HUES64 (cell line): ENCODE data around the gene MYT1.

ENCODE experiments used
- H3K27ac ChIP-seq: 2 replicates; pipeline ENCODE4 v1.7.0; 2013; ENCODE audit warnings: low read depth, low read length, inconsistent platforms
- H3K27me3 ChIP-seq: 2 replicates; pipeline ENCODE4 v1.6.1; 2013; ENCODE audit warnings: mild to moderate bottlenecking, low read length; ENCODE audit not compliant: insufficient read depth
- H3K36me3 ChIP-seq: 2 replicates; pipeline ENCODE4 v1.6.1; 2013; ENCODE audit warnings: mild to moderate bottlenecking, low read length; ENCODE audit not compliant: insufficient read depth
- H3K4me1 ChIP-seq: 2 replicates; pipeline ENCODE4 v1.6.1; 2013; ENCODE audit warnings: mild to moderate bottlenecking, low read length, moderate library complexity; ENCODE audit not compliant: insufficient read depth
- H3K4me3 ChIP-seq: 2 replicates; pipeline ENCODE4 v1.5.1; 2013; ENCODE audit warnings: mild to moderate bottlenecking, low read length, moderate library complexity
- H3K9ac ChIP-seq: 2 replicates; pipeline ENCODE4 v1.6.1; 2013; ENCODE audit warnings: mild to moderate bottlenecking, low read depth, low read length
- H3K9me3 ChIP-seq: 2 replicates; pipeline ENCODE4 v1.6.1; 2013; ENCODE audit warnings: low read depth, low read length; ENCODE audit not compliant: insufficient read depth
- WGBS: fragments of 150-250, 120-280 bp; methylation state at CpG from one replicate; pipeline ENCODE4 v1.1.7; 2013; ENCODE audit warnings: missing lambda C conversion rate; 5-methylcytosine and 5-hydroxymethylcytosine counted together

The MYT1 gene

DNA sequence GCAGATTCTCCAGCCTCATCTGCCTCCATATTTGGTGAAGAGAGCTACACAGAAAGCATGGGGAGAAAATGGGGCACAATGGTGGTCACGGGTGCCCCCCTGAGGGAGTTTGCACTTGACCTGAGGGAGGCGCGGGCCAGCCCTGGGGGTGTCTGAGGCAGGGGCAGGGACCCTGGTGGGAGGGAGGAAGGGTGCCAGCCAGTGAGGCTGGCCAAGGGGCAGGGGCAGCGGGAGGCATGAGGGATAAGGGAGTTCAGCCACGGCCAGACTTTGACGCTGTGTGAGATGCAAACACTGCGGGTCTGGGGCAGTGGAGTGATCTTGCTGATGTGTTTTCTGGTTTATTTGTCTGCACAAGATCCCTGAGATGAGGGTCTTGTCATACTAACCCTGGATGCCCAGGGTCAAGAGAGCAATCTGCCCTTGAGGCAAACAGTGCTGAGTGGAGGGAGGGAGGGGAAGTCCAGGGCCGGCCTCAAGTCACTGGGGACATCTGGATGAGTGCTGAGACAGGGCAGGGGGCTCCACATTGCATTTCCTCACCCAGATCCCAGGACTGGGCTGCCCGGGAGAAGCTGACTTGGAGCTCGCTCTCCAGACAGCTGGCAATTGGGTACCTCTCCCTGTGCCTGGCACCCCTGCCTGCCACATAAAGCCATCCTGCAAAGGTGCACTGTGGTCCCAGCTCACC is 82.5 kb downstream of the MYT1 start:
- Histone ChIP-seq H3K9me3 (no peaks in the 10 kb centered on the region), H3K4me3 (no peak overlapping the region), H3K4me1 (no peaks in the 10 kb centered on the region), H3K9ac (no peak overlapping the region), H3K27ac (no peak overlapping the region), H3K27me3 (peaks cover 16% of the 10 kb centered on the region), H3K36me3 (no peaks in the 10 kb centered on the region)
- 90% methylated on average over 10 of the region's 10 CpGs for WGBS

DNA sequence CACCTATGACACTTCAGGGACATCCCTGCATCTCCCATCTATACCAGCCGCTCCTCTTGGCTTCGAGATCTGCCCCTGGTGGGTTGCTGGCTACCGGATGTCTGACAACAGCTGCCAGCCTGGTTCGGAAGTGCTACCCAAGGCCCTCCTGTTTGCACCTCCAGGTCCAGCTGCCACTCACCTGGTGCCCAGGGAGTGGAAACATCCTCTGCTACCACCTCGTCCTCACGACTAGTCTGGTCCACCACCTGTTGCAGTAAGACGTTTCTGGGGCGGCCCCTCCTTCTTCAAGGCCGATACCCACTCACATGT is 83.0 kb downstream of the MYT1 start:
- H3K9ac ChIP-seq: no peak overlapping the region
- no peak overlapping the region for H3K27ac ChIP-seq
- H3K9me3 ChIP-seq: no peaks in the 10 kb centered on the region
- H3K4me3 ChIP-seq: no peak overlapping the region
- WGBS: 91% methylated on average over 9 of the region's 9 CpGs
- no peaks in the 10 kb centered on the region for H3K36me3 ChIP-seq
- H3K27me3 ChIP-seq: peaks cover 16% of the 10 kb centered on the region
- H3K4me1 ChIP-seq: no peaks in the 10 kb centered on the region

DNA sequence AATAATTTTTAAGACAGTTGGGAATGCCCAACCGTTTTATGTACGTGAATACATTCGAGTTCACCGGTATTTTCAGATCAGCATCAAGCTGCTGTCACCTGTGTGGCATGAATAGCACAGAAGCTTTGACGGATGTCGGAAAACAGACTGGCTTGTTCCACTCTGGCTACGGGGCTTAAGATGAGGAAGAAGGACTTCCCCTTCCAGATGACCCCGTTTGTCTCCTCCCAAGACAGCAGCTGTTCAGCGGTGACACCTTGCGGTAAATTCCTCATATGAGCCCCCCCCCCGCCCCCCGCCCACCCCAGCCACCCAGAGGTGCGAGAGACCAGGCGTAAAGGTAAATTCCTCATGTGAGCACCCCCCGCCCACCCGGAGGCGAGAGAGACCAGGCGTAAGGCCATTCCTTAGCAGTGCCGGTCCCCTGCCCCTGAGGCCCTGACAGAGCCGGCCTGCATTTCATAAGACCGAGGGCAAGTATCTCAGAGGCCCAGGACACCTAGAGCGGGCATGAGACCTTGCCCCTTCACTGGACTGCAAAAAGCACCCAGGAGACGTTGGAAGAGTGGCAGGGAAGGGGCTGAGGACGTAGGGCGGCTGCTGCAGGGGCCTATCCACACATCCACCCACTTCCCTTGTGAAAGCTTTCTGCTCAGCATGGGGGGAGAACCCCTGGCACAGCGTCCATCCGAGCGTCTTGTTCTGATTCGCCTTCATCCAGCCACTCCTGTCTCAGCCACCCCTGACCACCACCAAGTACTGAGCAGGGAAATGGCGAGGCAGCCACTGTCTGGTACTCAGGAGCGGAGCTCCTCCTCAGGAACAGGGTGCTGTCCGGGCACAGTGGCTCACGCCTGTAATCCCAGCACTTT is 84.0 kb downstream of the MYT1 start:
- H3K36me3 ChIP-seq: no peaks in the 10 kb centered on the region
- 88% methylated on average over 31 of the region's 33 CpGs for WGBS
- H3K4me3 ChIP-seq: no peak overlapping the region
- H3K27ac ChIP-seq: no peak overlapping the region
- H3K4me1 ChIP-seq: no peaks in the 10 kb centered on the region
- H3K9ac ChIP-seq: no peak overlapping the region
- peaks cover 16% of the 10 kb centered on the region for H3K27me3 ChIP-seq
- H3K9me3 ChIP-seq: no peaks in the 10 kb centered on the region

DNA sequence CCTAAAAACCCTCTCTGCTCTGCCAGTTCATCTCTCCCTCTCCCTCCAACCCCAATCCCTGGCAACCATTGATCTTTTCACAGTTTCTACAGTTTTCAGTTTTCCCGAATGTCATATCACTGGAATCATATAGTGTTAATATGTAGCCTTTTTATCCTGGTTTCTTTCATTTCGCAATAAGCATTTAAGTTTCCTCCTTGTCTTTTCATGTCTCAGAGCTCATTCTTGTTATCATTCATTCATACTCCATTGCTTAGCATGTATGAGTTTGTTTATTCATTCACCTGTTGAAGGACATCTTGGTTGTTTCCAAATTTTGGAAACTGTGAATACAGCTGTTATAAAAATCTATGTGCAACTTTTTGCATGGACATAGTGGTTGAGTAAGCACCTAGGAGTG is 85.8 kb downstream of the MYT1 start:
- Histone ChIP-seq H3K36me3 (no peaks in the 10 kb centered on the region), H3K9ac (no peak overlapping the region), H3K27me3 (peaks cover 16% of the 10 kb centered on the region), H3K4me1 (peaks cover 3% of the 10 kb centered on the region), H3K27ac (no peak overlapping the region), H3K9me3 (no peaks in the 10 kb centered on the region), H3K4me3 (no peak overlapping the region)
- 100% methylated on average over 1 of the region's 2 CpGs for WGBS

DNA sequence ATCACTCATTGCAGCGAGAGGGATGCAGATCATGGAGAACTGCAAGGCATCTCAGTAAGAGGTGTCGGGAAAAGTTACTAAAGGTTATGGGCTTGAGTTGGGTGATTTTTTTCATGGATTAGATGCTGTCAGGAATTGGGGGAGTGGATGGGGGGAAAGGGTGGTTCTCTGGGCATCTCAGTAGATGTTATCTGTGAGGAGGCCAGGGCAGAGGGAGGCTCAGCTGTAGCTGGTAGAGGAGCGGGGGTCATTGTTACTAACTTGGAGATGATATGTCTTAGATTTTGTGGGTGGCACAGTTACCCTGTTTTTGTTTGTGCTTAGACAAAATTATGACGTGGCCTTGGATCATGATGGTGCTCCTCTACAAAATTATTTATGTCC is 88.7 kb downstream of the MYT1 start:
- H3K9me3 ChIP-seq: no peaks in the 10 kb centered on the region
- 94% methylated on average over 4 of the region's 4 CpGs for WGBS
- no peaks in the 10 kb centered on the region for H3K36me3 ChIP-seq
- no peak overlapping the region for H3K9ac ChIP-seq
- no peak overlapping the region for H3K4me3 ChIP-seq
- no peak overlapping the region for H3K27ac ChIP-seq
- H3K27me3 ChIP-seq: peaks cover 16% of the 10 kb centered on the region
- peaks cover 7% of the 10 kb centered on the region for H3K4me1 ChIP-seq

DNA sequence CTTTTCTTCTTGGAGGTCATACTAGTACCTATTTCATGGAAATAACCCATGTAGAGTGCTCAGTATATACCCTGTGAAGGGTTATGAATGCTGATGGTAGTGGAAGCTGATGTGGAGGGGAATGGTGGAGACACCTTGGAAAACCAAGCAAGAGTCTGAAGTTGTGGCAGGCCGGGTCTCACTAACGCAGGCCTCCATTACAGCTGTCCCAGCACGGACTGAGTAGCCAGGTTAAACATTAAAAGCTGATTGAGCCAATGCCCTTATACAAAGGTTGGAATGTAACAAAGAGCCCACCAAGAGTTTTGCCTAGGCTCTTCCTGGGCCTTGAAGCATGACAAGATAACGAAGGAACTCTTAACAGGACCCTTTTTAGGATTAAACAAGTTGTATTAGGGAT is 89.2 kb downstream of the MYT1 start:
- Histone ChIP-seq H3K4me1 (peaks cover 10% of the 10 kb centered on the region), H3K9me3 (no peaks in the 10 kb centered on the region), H3K27ac (no peak overlapping the region), H3K27me3 (peaks cover 16% of the 10 kb centered on the region), H3K4me3 (no peak overlapping the region), H3K36me3 (no peaks in the 10 kb centered on the region), H3K9ac (no peak overlapping the region)
- 92% methylated on average over 4 of the region's 4 CpGs for WGBS

DNA sequence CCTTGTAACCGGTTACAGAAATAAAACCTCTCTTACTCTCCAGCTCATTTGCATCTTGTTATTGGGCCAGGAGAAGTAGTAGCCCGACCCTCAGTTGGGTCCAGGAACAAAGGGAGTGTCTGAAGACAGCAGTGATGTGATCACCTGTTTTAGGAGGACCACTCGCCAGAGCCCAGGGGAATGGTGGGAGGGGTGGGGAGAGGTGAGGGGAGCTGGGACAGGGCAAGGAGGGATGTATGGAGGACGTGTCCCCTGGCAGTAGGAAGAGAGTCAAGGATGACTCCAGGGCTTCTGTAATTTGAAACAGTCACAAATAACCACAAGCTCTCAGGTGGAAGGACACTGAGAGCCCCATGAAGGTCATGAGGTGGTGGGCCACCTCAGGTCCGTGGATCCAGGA is 89.9 kb downstream of the MYT1 start:
- WGBS: 90% methylated on average over 4 of the region's 5 CpGs
- no peak overlapping the region for H3K9ac ChIP-seq
- H3K4me3 ChIP-seq: no peak overlapping the region
- peaks cover 17% of the 10 kb centered on the region for H3K4me1 ChIP-seq
- H3K36me3 ChIP-seq: no peaks in the 10 kb centered on the region
- no peak overlapping the region for H3K27ac ChIP-seq
- H3K9me3 ChIP-seq: no peaks in the 10 kb centered on the region
- H3K27me3 ChIP-seq: peaks cover 16% of the 10 kb centered on the region

DNA sequence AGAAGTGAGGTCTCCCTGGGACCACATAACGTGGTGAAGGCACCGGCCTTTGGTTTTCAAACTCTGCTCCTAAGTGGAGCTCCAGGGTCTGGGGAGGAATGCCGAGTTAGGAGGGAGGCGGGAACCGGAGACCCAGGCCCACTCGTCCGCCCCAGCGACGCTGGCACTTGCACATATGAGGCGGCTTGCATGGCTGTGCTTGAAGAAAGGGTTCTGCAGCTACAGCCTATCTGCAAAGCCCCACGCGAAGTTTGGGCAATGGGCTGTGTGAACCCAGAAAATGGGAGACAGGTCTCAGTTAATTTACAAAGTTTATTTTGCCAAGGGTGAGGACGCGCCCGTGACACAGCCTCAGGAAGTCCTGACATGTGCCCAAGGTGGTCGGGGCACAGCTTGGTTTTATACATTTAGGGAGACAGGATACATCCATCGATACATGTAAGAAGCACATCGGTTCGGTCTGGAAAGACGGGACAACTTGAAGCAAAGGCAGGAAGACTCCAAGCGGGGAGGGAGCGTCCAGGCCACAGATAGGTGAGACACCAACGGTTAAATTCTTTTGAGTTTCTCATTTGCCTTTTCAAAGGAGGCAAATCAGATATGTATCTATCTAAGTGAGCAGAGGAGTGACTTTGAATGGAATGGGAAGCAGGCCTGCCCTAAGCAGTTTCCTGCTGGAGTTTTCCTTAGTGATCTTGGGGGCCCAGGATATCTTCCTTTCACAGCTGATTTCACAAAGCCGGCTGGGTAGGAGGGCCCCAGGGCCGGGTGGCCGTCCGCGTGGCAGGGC is 90.5 kb downstream of the MYT1 start:
- H3K9ac ChIP-seq: peak overlapping the region; percentile 84
- H3K9me3 ChIP-seq: no peaks in the 10 kb centered on the region
- no peaks in the 10 kb centered on the region for H3K36me3 ChIP-seq
- H3K4me1 ChIP-seq: peaks cover 19% of the 10 kb centered on the region
- H3K27me3 ChIP-seq: peaks cover 16% of the 10 kb centered on the region
- WGBS: 73% methylated on average over 28 of the region's 28 CpGs
- H3K4me3 ChIP-seq: peak overlapping the region; percentile 93
- H3K27ac ChIP-seq: peak overlapping the region; percentile 69

DNA sequence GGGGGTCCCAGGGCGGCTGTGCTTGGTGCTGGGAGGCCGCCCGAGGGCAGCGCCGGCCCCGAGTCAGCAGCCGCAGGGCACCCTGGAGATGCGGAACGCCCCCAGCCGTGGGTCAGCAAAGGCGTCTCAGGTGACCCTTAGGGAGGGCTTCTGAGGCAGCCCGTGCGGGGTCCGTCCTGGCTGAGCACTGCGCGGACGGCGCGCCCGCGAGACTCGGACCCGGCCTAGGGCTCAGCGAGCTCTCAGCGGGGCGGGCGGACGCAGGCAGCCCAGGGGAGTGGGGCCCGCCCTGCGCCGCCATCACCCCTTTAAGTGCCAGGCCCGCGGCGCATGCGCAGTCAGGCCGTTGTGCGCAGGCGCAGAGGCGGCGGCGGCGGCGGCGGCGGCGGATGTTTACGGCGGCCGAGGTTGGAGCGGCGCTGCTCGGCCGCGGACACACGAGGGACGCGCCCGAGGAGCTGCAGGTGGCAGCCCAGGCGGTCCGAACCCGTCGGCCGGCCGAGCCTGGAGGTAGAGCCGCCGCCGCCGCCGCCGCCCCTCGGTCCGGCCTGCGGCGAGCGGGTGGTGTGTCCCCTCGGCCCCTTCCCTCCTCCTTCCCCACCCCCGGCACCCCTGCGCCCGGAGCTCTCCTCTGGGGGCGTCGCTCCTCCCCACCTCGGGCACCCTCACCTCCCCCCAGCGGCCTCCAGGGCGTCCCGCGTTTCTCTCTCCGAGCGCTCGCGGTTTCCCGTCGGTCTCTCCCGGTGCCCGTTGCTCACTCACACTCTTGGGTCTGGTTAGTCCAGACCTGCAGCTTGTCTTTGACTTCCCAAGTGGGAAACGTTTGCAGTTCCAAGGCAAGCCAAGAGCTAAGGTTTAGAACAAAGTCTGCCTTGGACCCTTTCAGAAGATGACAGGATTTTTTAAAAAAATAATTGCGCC is 91.4 kb downstream of the MYT1 start, which contains the start of gene PCMTD2:
TSS of gene PCMTD2 (plus strand) at position 388 of the 921 bp plus-strand sequence. CDS start 4,218 bp downstream, outside the sequence.
- H3K27ac ChIP-seq: peak within 1 kb of the TSS; percentile 69
- WGBS: under 1% methylated on average over 96 of the region's 96 CpGs
- H3K4me1 ChIP-seq: peaks cover 19% of the 10 kb centered on the region

DNA sequence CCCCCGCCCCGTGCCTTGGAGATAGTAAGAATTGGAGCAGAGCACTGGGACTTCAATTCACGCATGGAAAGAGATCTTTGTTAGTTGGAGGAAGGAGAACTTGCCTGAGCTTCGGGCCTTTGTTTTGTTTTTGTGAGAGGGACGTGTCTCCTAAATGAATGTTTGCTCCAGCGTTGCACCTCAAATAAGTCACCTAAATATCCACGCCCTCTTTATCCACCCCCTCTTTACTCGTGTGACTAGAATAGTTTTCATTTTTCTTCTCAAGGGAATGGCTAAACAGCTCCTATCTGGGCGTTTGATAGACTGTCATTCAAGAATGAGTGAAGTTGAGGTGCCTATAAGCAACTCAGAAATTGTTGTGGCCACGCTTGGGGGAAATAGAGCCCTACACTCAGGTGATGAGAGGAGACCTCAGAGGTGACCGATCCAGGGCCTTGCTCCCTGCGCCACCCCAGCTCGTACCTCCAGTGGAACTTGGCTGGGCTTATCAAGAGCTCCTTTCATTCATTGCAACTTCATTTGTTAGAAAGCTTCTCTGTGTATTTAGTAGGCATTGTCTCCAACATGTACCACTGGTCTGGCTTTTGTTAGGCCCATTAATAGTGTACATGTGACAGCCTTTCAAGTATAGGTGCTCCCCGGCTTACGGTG is 92.2 kb downstream of the MYT1 start:
- H3K4me1 ChIP-seq: peaks cover 19% of the 10 kb centered on the region
- H3K9ac ChIP-seq: peak overlapping the region; percentile 85
- H3K36me3 ChIP-seq: no peaks in the 10 kb centered on the region
- H3K9me3 ChIP-seq: no peaks in the 10 kb centered on the region
- peak overlapping the region; percentile 55; the same call in 1 of the 2 replicates for H3K27ac ChIP-seq
- H3K27me3 ChIP-seq: peaks cover under 1% of the 10 kb centered on the region; the same call in 1 of the 2 replicates
- 50% methylated on average over 13 of the region's 15 CpGs for WGBS
- H3K4me3 ChIP-seq: peak overlapping the region; percentile 93

More for the DNA sequence above, 91.4 kb downstream of the MYT1 start, which contains the start of gene PCMTD2:
- Histone ChIP-seq H3K27me3 (peaks cover 9% of the 10 kb centered on the region), H3K9ac (peak within 1 kb of the TSS; percentile 85), H3K36me3 (no peaks in the 10 kb centered on the region), H3K9me3 (no peaks in the 10 kb centered on the region), H3K4me3 (peak within 1 kb of the TSS; percentile 93)
